HG02623 (cell line): ENCODE data around the gene GPR68.
"Not testable (repeated sequence)": the region's sequence is repeated elsewhere in the genome, so short reads cannot be mapped to it uniquely, and the experiment has no call there.

ENCODE experiments used
- ATAC-seq: cut with Tn5 transposase; IDR thresholded peaks from one replicate; pipeline ENCODE4 v1.9.1; 2021; ENCODE audit warnings: moderate library complexity; ENCODE audit not compliant: unreplicated experiment

GPR68 gene

DNA sequence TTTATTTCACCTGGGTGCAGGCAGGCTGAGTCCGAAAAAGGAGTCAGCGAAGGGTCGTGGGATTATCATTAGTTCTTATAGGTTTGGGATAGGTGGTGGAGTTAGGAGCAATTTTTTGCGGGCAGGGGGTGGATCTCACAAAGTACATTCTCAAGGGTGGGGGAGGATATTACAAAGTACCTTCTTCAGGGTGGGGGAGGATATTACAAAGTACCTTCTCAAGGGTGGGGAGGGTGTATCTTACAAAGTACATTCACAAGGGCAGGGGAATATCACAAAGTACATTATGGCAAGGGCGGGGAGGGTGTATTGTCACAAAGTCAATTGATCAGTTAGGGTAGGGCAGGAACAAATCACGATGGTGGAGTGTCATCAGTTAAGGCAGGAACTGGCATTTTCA is 43.7 kb downstream of the GPR68 start:
- ATAC-seq, result not testable (repeated sequence)

DNA sequence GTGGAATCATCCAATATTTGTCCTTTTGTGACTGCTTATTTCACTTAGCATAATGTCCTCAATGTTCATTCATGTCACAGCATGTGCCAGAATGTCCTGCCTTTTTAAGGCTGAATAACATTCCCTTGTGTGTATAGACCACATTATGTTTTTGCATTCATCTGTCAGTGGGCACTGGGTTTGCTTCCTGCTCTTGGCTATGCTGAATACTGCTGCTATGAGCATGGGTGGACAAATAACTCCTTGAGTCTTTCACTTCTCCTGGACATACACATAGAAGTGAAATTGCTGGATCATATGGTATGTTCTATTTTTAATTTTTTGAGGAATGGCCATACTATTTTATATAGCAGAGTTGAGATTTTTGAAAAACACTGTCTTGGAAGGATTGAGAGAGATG is 46.9 kb downstream of the GPR68 start:
- no peak for ATAC-seq

DNA sequence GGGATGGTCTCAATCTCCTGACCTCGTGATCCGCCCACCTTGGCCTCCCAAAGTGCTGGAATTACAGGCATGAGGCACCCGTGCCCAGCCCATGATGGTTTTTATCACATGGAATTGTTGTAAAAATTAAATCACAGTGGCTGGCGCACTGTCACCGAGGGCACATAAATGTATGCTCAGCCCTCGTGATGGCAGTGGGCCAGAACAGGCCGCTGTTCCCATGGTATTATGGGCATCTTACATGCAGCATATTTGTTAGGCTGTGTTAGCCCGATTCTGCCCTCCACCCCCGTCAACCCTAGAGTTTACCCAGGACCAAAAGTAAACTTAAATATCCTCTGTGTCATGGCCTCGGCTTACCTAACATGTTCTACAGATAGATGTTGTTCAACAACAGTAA is 48.6 kb downstream of the GPR68 start:
- no peak for ATAC-seq

DNA sequence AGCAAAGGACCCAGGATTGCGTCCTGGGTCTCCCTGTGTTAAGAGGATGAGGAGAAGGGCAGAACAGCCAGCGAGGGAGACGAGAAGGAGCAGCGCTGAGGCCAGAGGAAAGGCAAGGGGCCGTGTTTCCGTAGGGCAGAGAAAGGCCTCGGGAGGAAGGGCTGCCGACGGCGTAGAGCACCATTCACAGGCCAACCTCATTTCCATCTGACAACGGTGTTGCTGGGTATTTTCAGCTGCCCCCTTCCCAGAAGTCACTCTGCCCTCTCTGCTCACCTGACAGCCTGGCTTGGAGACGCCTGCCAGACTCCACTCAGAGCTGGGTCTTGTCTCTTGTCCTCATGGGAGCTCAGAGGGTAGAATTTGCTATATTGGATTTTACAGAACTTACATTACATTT is 51.4 kb downstream of the GPR68 start:
- no peak for ATAC-seq

DNA sequence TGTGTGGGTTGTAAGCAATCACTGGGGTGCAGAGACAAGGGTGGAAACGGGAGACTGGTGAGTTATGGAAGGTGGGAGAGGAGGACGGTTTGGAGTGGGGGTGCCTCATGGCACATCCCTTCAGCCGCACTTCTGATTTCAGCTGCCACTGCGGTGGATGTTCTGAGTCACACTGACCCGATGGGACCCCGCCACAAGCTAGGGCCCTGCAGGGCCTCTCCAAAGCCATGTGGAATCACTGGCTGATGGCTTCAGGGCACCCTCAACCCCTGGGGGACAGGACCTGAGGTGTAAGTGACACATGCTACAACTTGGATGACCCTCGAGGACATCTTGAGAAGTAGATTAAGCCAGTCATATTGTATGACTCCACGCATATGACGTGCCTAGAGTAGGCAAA is 53.7 kb downstream of the GPR68 start:
- no peak for ATAC-seq

DNA sequence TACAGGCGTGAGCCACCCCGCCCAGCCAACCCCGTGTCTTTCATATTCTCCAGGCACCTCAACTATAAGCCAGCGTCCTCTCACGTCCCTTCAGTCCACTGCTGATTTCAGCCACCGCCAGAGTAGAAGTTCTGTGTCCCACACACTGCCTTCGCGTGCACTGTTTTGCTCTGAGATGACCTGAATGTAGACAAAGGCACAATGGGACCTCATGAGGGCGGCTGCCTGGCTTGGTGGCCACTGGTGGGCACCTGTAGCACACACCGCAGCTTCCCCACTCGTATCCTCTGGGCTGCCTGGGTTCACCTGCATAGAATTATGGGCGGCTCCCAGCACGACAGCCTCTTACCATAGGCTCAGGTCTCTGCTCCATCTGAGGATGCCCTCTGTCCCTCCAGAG is 57.2 kb downstream of the GPR68 start:
- ATAC-seq, result no peak

DNA sequence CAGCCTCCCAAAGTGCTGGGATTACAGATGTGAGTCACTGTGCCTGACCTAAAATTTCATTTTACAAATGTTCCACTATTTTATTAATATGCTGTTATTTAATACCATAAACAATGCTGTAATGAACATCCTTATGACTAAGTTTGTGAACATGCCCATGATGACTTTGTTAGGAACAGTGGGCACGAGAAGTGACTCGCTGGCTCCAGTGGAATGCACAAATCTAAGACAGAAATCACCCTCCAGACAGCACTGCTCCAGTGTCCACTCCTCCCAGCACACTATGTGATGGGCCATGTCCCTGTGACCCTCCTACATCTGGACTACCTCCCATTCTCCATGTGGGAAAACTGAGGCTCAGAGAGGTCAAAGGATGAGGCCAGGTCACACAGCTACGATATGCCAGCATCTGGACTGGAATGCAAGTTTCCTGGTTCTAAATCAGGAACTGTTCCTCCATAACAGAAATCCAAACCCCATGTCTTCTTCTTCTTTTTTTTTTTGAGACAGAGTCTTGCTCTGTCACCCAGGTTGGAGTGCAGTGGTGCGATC is 57.9 kb downstream of the GPR68 start:
- no peak for ATAC-seq

DNA sequence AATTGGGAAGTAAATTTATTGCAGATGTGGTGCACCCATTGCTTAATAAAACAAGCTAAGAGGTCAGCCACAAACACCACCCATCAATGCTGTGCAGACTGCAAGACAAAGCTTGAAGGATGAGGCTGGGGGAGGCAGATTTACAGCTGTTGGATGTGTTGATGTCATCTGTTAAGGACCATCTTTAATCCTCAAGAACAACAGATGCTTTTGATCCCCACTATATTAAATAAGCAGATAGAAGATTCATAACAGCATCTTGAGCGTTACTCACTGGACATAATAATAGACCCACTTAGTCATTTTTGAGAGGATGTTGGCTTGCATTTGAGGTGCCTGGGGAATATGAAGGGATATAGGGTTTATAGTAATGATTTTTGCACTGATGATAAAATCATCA is 58.8 kb downstream of the GPR68 start:
- ATAC-seq, result no peak

DNA sequence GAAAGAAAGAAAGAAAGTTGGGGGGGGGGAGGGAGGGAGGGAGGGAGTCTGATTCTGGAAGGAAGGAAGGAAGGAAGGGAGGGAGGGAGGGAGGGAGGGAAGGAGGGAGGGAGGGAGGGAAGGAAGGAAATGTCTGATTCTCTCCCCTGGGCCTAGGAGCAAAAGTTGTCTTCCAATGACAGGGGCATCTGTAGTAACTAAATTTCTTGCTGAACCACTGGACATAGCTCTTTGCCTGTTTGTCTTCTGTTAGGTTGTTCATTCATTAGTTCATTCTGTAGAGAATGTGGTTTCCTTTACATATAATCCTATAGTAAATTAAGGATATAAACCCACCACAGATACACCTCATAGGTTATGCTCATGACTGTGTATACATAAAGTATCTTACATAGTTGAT is 59.9 kb downstream of the GPR68 start:
- ATAC-seq, result no peak

DNA sequence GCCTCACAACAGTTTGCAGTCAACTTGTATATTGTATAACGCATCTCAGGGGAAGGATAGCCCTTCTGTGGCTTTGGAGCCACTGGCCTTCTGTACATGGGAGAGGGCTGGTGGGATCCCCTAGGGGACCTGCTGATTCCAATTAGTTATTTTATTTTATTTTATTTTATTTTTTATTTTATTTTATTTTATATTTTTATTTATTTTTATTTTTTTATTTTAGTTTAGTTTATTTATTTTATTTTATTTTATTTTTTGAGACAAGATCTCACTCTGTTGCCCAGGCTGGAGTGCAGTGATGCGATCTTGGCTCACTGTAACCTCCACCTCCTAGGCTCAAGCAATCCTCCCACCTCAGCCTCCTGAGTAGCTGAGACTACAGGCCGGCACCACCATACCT is 61.8 kb downstream of the GPR68 start:
- not testable (repeated sequence) for ATAC-seq
